HG03064 (cell line): Measurements from ENCODE around the gene MUC5B.

ENCODE experiments used
- ATAC-seq: cut with Tn5 transposase; IDR thresholded peaks from one replicate; pipeline ENCODE4 v1.9.1; 2021; ENCODE audit warnings: low read depth; ENCODE audit not compliant: unreplicated experiment

Gene MUC5B

GRCh38 chr11:1230456-1231395, 7.9 kb downstream of the MUC5B start:
- ATAC-seq = no peak

- no peak for ATAC-seq
These were observed 8.6 kb downstream of the MUC5B start for GRCh38 chr11:1231396-1232020.

GRCh38 chr11:1232021-1232882, 9.4 kb downstream of the MUC5B start:
- ATAC-seq = no peak

GRCh38 chr11:1232883-1233321, 10.0 kb downstream of the MUC5B start:
- no peak for ATAC-seq

GRCh38 chr11:1233351-1234053, 10.6 kb downstream of the MUC5B start:
- ATAC-seq = no peak

GRCh38 chr11:1234054-1234720, 11.3 kb downstream of the MUC5B start:
- no peak for ATAC-seq

- ATAC-seq = no peak
These were observed 12.0 kb downstream of the MUC5B start for GRCh38 chr11:1234771-1235305.

GRCh38 chr11:1235306-1235900, 12.5 kb downstream of the MUC5B start:
- no peak for ATAC-seq

GRCh38 chr11:1235901-1236315, 13.0 kb downstream of the MUC5B start:
- no peak for ATAC-seq

GRCh38 chr11:1236316-1237127, 13.7 kb downstream of the MUC5B start:
- no peak for ATAC-seq

GRCh38 chr11:1237128-1237580, 14.3 kb downstream of the MUC5B start:
- ATAC-seq = no peak

- no peak for ATAC-seq
These were observed 15.0 kb downstream of the MUC5B start for GRCh38 chr11:1237851-1238250.

GRCh38 chr11:1238767-1239595, 16.1 kb downstream of the MUC5B start:
- ATAC-seq = no peak

GRCh38 chr11:1239596-1240205, 16.8 kb downstream of the MUC5B start:
- no peak for ATAC-seq

GRCh38 chr11:1240771-1241170, 17.9 kb downstream of the MUC5B start:
- ATAC-seq = no peak

- no peak for ATAC-seq
These were observed 18.8 kb downstream of the MUC5B start for GRCh38 chr11:1241706-1242105.

- no peak for ATAC-seq
These were observed 19.4 kb downstream of the MUC5B start for GRCh38 chr11:1242289-1242688.
